Neural progenitor cell (in vitro differentiated cells): Measurements from ENCODE around the gene SH2D3C. TPM values are rescaled to one million over a fixed set of nuclear protein-coding genes. Genes with fewer than 3 reads are reported as not detected.

Experiments used
- DNase-seq: peaks from one replicate; pipeline ENCODE4 v3.0.0-alpha.2; 2016; ENCODE audit warnings: low spot score
- H2AFZ ChIP-seq: fragments of 200-600 bp; sonication (generic); replicated peaks from 2 replicates; pipeline ENCODE4 v1.6.1; 2016; ENCODE audit warnings: antibody characterized with exemption
- H3F3A ChIP-seq: fragments of 200-600 bp; sonication (generic); 2 replicates; pipeline ENCODE4 v1.6.1; 2016; ENCODE audit warnings: antibody characterized with exemption, low read depth
- H3K27ac ChIP-seq: fragments of 200-600 bp; sonication (generic); 2 replicates; pipeline ENCODE4 v1.5.1; 2016; ENCODE audit warnings: mild to moderate bottlenecking
- H3K27me3 ChIP-seq: fragments of 200-600 bp; sonication (generic); 2 replicates; pipeline ENCODE4 v1.6.1; 2016; ENCODE audit warnings: mild to moderate bottlenecking, moderate library complexity
- H3K36me3 ChIP-seq: fragments of 200-600 bp; sonication (generic); 2 replicates; pipeline ENCODE4 v1.5.1; 2016
- H3K4me1 ChIP-seq: fragments of 200-600 bp; sonication (generic); 2 replicates; pipeline ENCODE4 v1.6.1; 2016; ENCODE audit warnings: mixed run types
- H3K4me2 ChIP-seq: fragments of 200-600 bp; sonication (generic); 2 replicates; pipeline ENCODE4 v1.6.1; 2016
- H3K4me3 ChIP-seq: fragments of 200-600 bp; sonication (generic); 2 replicates; pipeline ENCODE4 v1.5.1; 2016
- H3K79me2 ChIP-seq: fragments of 200-600 bp; sonication (generic); 2 replicates; pipeline ENCODE4 v1.6.1; 2016; ENCODE audit warnings: low read depth
- H3K9ac ChIP-seq: fragments of 200-600 bp; sonication (generic); 2 replicates; pipeline ENCODE4 v1.6.1; 2016
- H3K9me3 ChIP-seq: fragments of 200-600 bp; sonication (generic); 2 replicates; pipeline ENCODE4 v1.5.1; 2016; ENCODE audit warnings: low read depth
- H4K20me1 ChIP-seq: fragments of 200-600 bp; sonication (generic); 2 replicates; pipeline ENCODE4 v1.6.1; 2016; ENCODE audit warnings: low read depth
- H3K27ac Mint-ChIP-seq: 3 replicates; pipeline ENCODE4 v1.8.0; 2021; ENCODE audit warnings: mixed read lengths
- H3K27me3 Mint-ChIP-seq: 2 replicates; pipeline ENCODE4 v1.8.0; 2022; ENCODE audit warnings: low read depth, mild to moderate bottlenecking, inconsistent platforms, moderate library complexity, mixed read lengths; ENCODE audit not compliant: insufficient read depth
- H3K36me3 Mint-ChIP-seq: 3 replicates; pipeline ENCODE4 v1.8.0; 2021; ENCODE audit warnings: mixed read lengths
- H3K4me1 Mint-ChIP-seq: 3 replicates; pipeline ENCODE4 v1.8.0; 2021; ENCODE audit warnings: mixed read lengths
- H3K4me3 Mint-ChIP-seq: 3 replicates; pipeline ENCODE4 v1.8.0; 2021; ENCODE audit warnings: mild to moderate bottlenecking, moderate library complexity, mixed read lengths
- H3K9me3 Mint-ChIP-seq: 3 replicates; pipeline ENCODE4 v1.8.0; 2020; ENCODE audit warnings: mixed read lengths
- EZH2 ChIP-seq: fragments of 200-600 bp; sonication (generic); IDR thresholded peaks from 2 replicates; pipeline ENCODE4 v1.6.1; 2017; ENCODE audit warnings: antibody characterized with exemption, mild to moderate bottlenecking, moderate library complexity
- EZH2phosphoT487 ChIP-seq: fragments of 200-600 bp; sonication (generic); IDR thresholded peaks from 2 replicates; pipeline ENCODE4 v1.6.1; 2017; ENCODE audit warnings: antibody characterized with exemption
- total RNA-seq: library from RNA; depleted of rRNA; stranded (reverse); fragments of >200 nt; gene quantifications from 2 replicates; pipeline ENCODE4 v1.2.3, GENCODE V29; 2015; ENCODE audit warnings: low replicate concordance
- TF ChIP-seq, protein P1 (sequence below): fragments of 200-600 bp; sonication (generic); IDR thresholded peaks from 2 replicates; pipeline ENCODE4 v1.5.1; 2017; ENCODE audit warnings: antibody characterized with exemption, mild to moderate bottlenecking

SH2D3C gene
- total RNA-seq, 1 donor from 2014 or later, result 1.9 TPM

DNA sequence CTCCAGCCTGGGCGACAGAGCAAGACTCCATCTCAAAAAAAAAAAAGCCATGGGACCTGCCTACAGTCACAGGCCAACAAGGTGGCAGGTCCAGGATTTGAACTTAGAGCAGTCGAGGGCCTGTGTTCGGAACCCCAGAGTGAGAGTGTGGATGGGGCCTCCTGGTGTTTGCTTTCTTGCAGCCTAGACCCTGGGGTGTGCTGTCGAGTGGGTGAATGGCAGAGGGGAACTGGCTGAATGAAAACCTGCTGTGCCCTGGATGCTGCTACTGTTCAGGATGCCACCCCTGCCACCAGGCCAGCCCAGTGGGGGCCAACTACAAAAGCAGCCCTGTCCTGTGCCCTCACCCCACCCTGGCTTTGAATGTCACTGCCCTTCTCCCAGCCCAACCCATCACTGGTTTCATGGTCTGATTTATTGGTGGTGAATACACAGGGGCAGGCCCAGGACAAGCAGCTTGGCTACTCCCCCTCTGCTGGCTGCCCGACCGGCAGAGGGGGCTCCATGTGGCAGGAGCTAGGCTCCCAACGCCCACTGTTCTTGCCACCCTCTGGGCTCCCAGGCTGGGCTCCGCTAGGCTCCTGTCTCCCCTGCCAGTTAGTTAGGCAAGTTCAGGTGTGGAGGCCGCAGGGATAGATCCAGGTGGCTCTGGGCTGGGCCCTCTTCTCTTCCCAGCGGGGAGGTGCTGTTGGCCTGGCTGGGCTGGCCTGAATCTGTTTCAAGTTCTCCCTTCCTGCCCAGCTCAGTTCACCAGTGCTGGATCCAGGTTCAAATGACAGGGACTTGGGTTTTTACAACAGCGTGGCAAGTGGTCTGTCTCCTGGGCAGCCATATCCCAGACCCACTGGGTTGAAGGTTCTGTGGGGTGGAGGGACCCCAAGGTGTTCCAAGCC lies 36.4 kb upstream of the SH2D3C start:
- Histone ChIP-seq H3K79me2 (no peaks in the 10 kb centered on the region), H4K20me1 (peaks cover 8% of the 10 kb centered on the region), H3K4me2 (no peak overlapping the region), H3K36me3 (no peaks in the 10 kb centered on the region), H3K9me3 (no peaks in the 10 kb centered on the region), H2AFZ (no peak overlapping the region), H3K27ac (no peak overlapping the region), H3K4me1 (no peaks in the 10 kb centered on the region), H3F3A (no peaks in the 10 kb centered on the region), H3K9ac (no peak overlapping the region), H3K27me3 (no peaks in the 10 kb centered on the region), H3K4me3 (no peak overlapping the region)
- DNase-seq, result no peak
- no peaks in the 10 kb centered on the region for H3K9me3 Mint-ChIP-seq
- H3K4me3 Mint-ChIP-seq, result no peak overlapping the region
- H3K4me1 Mint-ChIP-seq, result peaks cover 3% of the 10 kb centered on the region
- H3K27ac Mint-ChIP-seq, result no peak overlapping the region
- TF ChIP-seq EZH2, result no peak
- no peak for TF ChIP-seq EZH2phosphoT487
- TF ChIP-seq, protein P1, sequence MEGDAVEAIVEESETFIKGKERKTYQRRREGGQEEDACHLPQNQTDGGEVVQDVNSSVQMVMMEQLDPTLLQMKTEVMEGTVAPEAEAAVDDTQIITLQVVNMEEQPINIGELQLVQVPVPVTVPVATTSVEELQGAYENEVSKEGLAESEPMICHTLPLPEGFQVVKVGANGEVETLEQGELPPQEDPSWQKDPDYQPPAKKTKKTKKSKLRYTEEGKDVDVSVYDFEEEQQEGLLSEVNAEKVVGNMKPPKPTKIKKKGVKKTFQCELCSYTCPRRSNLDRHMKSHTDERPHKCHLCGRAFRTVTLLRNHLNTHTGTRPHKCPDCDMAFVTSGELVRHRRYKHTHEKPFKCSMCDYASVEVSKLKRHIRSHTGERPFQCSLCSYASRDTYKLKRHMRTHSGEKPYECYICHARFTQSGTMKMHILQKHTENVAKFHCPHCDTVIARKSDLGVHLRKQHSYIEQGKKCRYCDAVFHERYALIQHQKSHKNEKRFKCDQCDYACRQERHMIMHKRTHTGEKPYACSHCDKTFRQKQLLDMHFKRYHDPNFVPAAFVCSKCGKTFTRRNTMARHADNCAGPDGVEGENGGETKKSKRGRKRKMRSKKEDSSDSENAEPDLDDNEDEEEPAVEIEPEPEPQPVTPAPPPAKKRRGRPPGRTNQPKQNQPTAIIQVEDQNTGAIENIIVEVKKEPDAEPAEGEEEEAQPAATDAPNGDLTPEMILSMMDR, result no peak
- H3K27me3 Mint-ChIP-seq, result peaks cover 4% of the 10 kb centered on the region
- H3K36me3 Mint-ChIP-seq, result peaks cover 2% of the 10 kb centered on the region

DNA sequence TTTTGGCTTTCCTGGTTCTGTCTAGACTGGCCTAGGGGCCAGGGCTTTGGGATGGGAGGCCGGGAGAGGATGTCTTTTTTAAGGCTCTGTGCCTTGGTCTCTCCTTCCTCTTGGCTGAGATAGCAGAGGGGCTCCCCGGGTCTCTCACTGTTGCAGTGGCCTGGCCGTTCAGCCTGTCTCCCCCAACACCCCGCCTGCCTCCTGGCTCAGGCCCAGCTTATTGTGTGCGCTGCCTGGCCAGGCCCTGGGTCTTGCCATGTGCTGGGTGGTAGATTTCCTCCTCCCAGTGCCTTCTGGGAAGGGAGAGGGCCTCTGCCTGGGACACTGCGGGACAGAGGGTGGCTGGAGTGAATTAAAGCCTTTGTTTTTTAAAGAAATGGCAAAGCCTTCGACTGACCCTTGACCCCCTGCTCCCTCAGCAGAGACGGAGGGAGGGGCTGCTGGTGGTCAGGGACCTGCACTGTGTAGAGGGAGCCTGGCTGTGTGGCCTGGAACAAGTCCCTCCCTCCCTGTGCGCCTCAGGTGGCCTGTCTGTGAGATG lies 35.3 kb upstream of the SH2D3C start:
- peaks cover 4% of the 10 kb centered on the region for H3K27me3 Mint-ChIP-seq
- peaks cover 9% of the 10 kb centered on the region for H3K4me1 Mint-ChIP-seq
- no peak for TF ChIP-seq EZH2phosphoT487
- TF ChIP-seq, protein P1, result no peak
- no peak for TF ChIP-seq EZH2
- no peaks in the 10 kb centered on the region for H3K9me3 Mint-ChIP-seq
- peaks cover 7% of the 10 kb centered on the region for H3F3A ChIP-seq
- H4K20me1 ChIP-seq, result peaks cover 16% of the 10 kb centered on the region
- H3K79me2 ChIP-seq, result no peaks in the 10 kb centered on the region
- H3K4me1 ChIP-seq, result peaks cover 4% of the 10 kb centered on the region
- no peaks in the 10 kb centered on the region for H3K9me3 ChIP-seq
- no peaks in the 10 kb centered on the region for H3K27me3 ChIP-seq
- H3K4me3 ChIP-seq, result no peak overlapping the region
- H3K36me3 Mint-ChIP-seq, result peaks cover 2% of the 10 kb centered on the region
- no peak overlapping the region for H3K4me2 ChIP-seq
- no peaks in the 10 kb centered on the region for H3K36me3 ChIP-seq
- no peak overlapping the region for H2AFZ ChIP-seq
- H3K4me3 Mint-ChIP-seq, result no peak overlapping the region
- H3K9ac ChIP-seq, result no peak overlapping the region
- H3K27ac ChIP-seq, result no peak overlapping the region
- H3K27ac Mint-ChIP-seq, result no peak overlapping the region
- no peak for DNase-seq

DNA sequence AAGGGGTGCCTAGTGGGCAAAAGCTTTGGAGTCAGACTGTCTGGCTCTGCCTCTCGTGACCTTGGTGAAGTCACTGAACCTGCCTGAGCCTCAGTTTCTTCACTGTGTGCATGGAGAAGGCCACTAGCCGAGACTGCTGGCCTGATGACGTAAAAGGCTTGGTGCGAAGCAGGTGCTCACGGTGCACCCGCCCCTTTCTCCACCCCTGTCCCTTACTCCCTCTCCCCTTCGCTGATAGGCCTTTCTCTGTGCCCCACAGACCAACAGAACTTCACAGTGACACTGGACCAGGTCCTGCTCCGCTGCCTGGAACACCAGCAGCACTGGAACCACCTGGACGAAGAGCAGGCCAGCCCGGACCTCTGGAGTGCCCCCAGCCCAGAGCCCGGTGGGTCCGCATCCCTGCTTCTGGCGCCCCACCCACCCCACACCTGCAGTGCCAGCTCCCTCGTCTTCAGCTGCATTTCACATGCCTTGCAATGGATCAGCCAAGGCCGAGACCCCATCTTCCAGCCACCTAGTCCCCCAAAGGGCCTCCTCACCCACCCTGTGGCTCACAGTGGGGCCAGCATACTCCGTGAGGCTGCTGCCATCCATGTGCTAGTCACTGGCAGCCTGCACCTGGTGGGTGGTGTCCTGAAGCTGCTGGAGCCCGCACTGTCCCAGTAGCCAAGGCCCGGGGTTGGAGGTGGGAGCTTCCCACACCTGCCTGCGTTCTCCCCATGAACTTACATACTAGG lies 34.6 kb upstream of the SH2D3C start:
- Histone ChIP-seq H3K27me3 (no peaks in the 10 kb centered on the region), H3F3A (peaks cover 7% of the 10 kb centered on the region), H3K9ac (no peak overlapping the region), H2AFZ (no peak overlapping the region), H3K4me1 (peaks cover 4% of the 10 kb centered on the region), H3K4me3 (no peak overlapping the region), H3K4me2 (no peak overlapping the region), H3K79me2 (no peaks in the 10 kb centered on the region), H4K20me1 (peaks cover 22% of the 10 kb centered on the region), H3K27ac (no peak overlapping the region), H3K36me3 (no peaks in the 10 kb centered on the region), H3K9me3 (no peaks in the 10 kb centered on the region)
- DNase-seq, result no peak
- Mint-ChIP-seq H3K4me3 (no peak overlapping the region), H3K36me3 (peaks cover 2% of the 10 kb centered on the region), H3K27me3 (no peaks in the 10 kb centered on the region), H3K27ac (no peak overlapping the region), H3K4me1 (peaks cover 9% of the 10 kb centered on the region), H3K9me3 (no peaks in the 10 kb centered on the region)
- TF ChIP-seq EZH2phosphoT487, result no peak
- TF ChIP-seq EZH2, result no peak
